OCI-LY7 (cell line): Measurements from ENCODE around the gene GLRB.

Experiments
- CTCF ChIP-seq: fragments of 200-600 bp; sonication (generic); conservative IDR thresholded peaks from 2 replicates; pipeline ENCODE4 v1.5.1; 2014; ENCODE audit warnings: mild to moderate bottlenecking, antibody characterized with exemption, low read length, moderate library complexity, mixed read lengths
- EZH2phosphoT487 ChIP-seq: fragments of 200-600 bp; sonication (generic); IDR thresholded peaks from 2 replicates; pipeline ENCODE4 v1.6.1; 2018; ENCODE audit warnings: low read depth, borderline replicate concordance, mild to moderate bottlenecking, mixed run types, antibody characterized with exemption, low read length, moderate library complexity, mixed read lengths

GRCh38 chr4:157080605-157081004, 4.7 kb downstream of the GLRB start:
- TF ChIP-seq CTCF (no peak), EZH2phosphoT487 (no peak)
